Hematopoietic multipotent progenitor cell treated with erythropoietin and hydrocortisone succinate and interleukin-3 and kit ligand, for 17 days (in vitro differentiated cells): ENCODE data around the gene FGFBP3.
"Not testable (repeated sequence)": the region's sequence is repeated elsewhere in the genome, so short reads cannot be mapped to it uniquely, and the experiment has no call there.

Experiments used
- DNase-seq: peaks from one replicate; pipeline ENCODE4 v3.0.0-alpha.2; 2015; ENCODE audit warnings: low spot score

FGFBP3 gene

DNA sequence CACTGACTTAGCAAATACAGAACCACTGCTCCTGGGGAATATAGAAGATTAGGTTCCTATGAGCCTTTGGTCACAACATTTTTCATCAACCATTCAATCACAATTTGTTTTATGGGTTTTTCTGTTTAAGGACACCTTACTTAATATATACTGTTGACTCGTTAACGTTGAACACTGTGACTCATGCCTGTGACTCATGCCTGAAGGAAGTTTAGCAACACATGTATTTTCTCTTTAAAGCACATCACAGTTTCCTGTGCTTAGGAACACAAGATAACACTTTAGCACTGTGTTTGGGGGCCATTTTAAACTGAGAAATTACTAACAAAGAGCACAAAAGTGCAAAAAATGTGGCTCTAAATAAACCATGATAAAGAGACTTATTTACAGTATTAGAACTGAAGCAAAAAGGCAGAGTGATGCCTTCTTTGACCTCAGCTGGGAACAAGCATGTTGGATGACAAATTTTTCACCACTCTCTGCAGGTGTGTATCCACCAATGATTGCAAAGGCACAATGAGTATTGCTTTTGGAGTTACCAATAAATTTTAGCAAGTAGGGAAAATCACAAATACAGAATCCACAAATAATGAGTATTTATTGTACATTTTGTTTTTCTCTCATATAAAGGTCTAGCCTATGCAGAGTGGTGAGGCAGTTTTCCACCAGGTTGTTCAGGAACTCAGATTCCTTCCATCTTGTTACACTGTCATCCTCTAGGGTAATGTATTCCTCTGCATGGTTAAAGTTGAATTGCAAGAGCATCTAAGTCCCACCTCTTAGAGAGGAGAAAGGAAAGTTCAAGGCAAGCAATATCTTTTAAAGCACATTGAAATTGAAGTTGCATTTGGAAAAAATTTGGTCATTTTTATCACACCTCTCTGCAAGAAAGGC, 7.3 kb downstream of the FGFBP3 start:
- DNase-seq: peak; percentile 20

DNA sequence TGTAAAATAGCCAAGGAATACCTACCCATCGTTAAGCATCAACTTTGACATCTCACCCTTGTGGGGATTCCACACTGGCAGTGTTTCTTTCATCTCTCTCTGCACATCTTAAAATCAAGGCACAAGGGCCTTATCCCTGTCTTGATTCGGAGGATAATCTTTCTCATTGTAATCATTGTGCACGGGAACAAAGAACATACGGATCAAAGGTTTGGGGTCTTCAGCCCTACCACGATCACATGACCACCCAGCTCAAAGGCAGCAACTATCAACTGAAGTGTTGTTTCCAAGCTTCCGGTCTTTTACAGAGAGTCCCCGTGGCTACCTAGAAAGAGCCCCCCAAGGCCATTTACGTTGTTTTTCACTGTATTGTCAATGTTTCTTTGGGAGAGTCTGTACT, 11.9 kb downstream of the FGFBP3 start:
- no peak for DNase-seq

DNA sequence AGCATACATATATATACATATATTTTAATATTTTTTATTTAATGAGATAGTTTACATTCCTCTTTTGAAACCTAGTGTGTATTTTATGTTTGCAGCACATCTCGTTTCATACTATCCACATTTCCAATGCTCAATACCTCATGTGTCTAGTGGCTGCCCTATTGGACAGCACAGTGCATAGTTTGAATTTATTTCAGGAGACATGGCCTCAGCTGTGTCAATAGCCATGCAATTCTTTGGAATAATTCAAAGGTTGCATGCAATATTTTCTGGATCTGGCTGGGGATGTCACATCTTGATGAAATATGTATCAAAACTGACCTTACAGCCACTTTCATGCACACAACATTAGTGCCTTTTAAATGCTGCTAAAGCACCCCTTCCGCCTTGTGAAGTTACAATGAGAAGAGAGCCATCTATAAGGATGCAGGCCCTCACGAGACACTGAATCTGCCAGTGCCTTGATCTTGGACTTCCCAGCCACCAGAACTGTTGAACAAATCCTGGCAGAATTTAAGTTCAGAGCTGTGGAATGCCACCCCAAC, 13.0 kb downstream of the FGFBP3 start:
- DNase-seq: no peak

DNA sequence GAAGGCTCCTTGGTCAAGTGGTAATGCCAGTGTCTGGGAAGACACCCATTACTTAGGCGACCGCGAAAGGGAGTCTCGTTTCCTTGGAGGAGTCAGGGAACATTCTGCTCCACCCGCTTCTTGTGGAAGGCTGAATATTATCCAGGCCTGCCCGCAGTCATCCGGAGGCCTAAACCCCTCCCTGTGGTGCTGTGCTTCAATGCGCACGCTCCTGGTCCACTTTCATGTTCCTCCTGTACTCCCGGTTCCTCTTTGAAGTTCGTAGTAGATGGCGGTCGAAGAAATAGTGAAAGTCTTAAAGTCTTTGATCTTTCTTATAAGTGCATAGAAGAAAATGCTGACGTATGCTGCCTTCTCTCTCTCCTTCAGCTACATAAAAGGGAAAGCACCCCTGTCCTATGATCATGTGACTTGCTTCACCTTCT, 15.0 kb downstream of the FGFBP3 start:
- not testable (repeated sequence) for DNase-seq

DNA sequence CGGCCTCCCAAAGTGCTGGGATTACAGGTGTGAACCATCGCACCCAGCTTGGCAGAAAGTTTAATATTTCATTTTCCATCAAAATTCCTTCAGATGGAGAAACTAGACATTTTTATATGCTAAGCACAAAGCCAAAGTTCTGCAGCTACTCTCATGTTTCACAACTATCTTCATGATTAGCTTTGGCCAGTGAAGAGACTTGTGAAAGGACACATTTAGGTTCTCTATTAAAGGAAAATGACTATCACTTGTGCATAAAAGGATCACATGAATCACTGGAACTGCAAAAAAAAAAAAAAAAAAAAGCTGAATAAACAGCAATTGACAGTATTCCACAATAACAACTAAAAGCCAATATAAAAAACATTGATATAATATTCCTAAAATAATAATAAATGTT, 16.2 kb downstream of the FGFBP3 start:
- no peak for DNase-seq

DNA sequence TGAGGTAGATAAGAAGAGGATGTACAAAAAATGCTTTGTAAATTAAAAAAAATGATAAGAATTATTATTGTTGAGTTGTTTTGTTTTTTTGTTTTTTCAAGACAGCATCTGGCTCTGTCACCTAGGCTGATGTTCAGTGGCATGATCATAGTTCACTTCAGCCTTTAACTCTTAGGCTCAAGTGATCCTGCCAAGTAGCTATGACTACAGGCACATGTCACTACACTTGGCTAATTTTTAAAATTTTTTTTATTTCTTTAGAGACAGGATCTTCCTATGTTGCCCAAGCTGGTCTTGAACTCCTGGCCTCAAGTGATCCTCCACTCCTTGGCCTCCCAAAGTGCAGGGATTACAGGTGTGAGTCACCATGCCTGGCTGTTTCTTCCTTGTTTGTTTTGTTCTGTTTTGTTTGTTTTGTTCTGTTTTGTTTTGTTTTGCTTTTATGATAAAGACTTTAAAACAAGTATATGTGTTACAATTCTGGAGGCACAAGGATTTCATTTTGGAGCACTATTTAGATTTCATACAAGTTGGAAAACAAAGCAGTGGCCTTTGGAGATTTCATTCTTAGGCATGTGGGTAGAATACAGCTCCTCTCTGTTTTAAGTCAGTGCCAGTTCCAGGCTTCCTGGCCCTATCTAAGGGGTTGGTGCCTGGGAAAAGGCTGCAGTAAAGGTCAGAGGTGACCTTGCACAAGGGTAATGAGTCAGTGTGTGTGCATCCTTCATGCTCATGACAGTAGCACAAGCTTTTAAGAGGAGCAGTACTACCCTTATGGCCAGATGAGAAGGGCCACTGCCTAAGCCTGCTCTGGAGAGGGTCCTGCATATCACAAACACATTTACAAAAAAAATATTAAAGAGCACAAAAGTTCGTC, 17.9 kb downstream of the FGFBP3 start:
- DNase-seq: no peak

DNA sequence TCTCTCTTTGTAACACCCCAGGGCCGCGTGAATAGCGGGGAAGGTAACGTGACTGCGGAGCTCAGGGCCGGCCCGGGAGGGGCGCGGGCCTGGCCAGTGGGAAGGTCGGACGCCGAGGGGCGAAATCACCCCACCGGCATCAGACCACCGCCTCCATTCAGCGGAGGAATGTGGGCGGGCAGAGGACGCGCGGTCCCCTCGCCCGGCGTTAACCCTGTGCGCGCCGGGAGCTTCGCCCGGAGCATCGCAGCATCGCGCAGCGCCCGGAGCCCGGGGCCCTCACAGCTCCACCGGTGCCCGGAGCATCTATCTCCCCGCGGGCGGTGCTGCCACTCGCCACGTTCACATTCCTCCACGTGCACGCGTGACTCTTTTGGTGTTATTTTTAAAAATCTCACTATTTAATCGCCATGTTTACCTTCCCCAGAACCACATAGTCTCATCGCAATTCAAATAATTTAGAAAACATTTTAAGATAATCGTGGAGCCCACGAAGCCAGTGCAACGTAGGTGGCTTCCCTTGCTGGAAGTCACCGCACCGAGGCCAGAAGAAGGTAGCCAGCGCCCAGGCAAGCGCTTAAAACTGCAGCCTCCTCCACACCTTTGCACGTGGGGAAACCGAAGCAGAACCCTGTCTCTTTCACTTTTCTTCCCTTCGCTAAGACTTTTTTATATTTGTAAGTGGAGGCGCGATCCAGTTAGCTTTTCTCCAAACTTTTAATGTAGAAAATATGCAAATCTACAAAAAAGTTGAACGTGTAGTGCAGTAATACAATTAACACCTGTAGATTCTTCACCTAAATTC, 21.8 kb downstream of the FGFBP3 start:
- DNase-seq: no peak

DNA sequence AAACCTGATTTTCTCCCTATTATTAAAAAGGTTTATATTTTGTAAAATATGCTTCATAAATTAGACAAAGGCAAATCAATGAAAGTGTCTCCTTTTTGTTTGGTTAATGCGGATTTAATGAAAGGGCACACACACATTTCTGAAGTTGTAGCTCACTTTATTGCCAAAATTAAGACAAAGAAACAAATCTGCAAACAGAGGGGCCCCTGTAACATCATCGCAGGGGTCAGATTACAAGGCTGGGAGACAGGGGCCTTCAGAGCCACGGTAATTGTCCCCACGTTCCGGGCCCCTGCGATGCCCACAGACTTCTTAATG, 22.4 kb downstream of the FGFBP3 start:
- no peak for DNase-seq

DNA sequence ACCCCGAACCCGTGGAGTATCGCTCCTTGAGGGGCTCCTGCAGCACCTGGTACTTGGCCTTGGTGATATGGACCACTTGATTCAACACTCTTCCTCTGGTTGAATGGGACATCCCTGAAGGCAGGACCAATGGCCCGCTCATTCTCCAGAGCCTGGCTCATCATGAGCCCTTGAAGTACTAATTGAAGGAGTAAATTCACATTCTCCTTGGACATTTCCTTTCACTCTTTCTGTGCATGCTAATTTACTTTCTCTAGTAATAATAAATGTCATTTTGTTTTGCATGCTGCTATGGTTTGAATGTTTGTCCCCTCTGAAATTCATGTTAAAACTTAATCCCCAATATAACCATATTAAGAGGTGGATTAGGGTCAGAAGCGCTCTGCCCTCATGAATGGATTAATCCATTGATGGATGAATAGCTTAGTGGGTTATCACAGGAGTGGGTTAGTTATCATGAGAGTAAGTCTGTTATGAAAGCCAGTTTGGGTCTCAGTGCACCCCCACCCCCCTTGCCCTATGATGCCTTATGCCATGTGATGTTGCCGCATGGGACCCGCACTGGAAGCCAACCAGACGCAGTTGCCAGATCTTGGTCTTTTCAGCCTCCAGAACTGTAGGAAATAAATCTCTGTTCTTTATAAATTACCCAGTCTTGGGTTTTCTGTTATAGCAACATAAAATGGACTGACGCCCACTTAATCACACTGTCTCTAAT, 23.8 kb downstream of the FGFBP3 start:
- no peak for DNase-seq

DNA sequence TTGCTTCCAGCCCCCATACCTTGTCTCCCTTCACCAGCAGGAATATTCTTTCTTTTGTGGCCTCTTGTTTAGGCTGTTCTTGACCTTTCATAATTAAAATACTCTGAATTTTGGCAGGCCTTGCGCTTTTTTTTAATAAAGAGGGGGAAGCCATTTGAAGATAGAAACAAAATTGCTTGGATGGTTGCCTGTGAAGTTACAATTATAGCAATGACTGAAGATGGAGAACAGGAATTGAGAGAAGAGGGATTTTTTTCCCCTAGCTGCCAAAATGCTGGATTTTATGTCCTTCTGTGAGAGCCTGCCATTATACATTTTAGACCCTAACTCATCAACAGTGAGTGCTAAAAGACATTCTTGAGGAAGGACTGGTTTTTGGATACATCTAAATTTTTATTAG, 24.8 kb downstream of the FGFBP3 start:
- no peak for DNase-seq

DNA sequence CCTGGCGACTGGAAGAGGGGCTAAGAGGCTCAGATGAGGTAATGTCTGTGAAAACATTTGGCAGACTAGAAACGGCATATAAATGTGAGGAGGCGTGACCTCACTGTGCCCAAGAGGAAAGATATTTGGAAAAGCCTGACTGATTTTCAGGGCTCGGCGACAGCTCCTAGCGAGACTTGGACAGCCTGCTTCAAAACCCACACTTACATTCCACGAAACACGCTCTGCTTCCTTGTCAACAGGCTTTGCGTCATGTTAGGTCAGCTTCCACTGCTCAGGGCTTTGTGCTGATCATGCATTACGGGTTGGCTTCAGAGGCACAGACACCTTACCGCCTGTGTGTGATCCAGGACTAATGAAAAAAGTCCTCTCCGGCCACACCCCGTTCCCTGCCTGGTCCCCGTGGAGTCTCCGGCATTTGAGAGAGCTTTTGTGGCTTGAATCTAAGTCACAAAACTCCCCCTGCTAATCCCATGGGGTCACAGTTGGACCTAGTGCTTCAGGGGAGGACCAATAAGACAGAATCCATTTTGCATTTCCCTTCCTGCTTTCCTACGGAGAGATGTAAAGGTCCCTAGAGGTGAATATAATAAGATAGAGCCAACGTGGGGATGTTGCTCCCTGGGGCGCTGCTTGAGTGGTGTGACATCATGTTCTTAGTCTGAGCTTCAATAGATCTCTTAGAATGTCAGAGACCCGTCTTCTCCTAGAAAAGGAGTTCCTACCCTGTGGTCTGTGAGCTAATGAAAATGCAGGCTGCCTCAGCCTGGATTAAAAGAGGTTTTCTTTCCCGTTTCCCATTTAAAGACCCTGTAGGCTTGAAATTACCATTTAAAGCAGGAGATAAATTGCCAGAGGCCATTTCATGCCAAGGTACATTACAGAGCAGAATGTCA, 25.5 kb downstream of the FGFBP3 start:
- DNase-seq: no peak

DNA sequence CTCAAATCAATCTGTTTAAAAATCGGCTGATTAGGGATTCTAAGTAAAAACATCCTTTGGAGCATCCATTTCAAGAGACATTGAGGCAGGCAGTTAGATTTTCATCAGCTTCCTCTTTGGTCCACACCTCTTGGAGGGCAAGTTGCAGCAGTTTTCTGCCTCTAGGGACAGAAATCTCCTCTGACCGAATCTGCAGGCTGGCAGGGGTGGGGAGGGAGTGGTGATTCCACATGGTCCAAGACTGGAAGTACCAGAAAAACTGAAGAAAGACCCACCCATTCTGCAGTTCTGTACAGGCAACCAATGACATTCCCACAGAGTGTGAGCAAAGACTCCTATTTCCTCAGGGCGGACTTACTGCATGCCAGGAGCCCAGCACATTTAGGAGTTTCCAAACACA, 29.0 kb downstream of the FGFBP3 start:
- no peak for DNase-seq

DNA sequence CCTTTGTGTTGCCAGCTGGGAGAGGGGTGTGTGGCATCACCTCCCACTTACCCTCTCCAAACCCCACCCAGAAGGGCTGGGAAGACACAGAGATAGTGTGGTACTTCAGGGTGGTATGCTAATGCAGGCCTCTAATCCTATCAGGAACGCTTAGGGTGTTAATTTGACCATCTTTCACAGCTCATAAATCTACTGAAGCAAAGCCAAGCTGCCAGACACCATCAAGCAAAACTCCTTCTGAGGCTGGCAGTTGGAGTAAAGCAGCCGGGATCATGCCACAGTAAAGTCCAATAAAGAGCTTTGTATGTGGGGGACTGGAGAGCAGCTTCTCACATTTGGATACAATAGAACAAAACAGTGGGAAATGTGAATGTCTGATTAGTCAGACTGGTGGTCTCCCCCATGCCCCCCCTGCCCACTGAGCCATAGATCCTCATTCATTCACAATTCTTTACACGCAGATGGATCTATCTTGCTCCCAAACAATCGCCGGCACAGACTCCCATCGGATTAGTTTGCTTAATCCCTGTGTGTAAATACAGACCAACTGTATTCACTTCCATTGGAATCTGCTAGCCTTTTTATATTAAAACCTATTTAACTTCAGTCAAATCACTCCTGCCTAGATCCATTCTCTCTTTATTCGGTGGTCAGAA, 29.6 kb downstream of the FGFBP3 start:
- DNase-seq: no peak

DNA sequence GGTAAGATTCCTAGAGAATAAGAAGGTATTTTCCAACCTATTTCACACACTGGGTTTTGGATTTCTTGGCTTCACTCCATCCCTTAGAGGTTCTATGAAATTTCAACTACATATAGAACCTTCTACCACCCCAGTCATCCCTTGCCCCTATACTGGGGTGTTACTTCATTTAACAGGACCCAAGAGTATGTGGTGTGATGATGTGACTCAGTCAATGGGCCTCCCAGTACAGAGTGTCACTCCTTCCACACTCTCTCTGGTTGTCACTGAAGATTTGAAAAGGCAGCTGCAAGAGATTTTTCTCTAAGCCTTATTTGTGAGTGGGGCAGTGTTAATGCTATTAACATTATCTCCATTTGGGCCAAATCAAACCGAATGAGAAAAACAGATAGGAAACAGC, 33.5 kb downstream of the FGFBP3 start:
- no peak for DNase-seq

DNA sequence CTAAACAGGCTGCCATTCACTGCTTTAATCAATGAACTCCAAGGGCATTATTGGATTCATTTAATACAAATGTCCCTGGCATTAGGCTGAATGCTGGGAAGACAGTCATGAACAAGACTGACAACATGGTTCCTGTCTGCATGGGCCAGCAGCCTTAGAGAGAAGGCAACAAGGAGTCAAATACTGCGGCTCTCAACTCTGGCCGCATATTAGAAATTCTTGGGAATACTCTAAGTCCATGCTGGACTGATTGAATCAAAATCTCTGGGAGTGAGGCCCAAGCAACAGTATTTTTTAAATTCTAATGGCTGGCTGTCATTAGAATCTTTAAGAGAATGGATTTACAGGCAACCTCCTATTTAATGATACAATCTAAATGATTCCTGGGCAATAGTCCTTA, 34.1 kb downstream of the FGFBP3 start:
- no peak for DNase-seq

DNA sequence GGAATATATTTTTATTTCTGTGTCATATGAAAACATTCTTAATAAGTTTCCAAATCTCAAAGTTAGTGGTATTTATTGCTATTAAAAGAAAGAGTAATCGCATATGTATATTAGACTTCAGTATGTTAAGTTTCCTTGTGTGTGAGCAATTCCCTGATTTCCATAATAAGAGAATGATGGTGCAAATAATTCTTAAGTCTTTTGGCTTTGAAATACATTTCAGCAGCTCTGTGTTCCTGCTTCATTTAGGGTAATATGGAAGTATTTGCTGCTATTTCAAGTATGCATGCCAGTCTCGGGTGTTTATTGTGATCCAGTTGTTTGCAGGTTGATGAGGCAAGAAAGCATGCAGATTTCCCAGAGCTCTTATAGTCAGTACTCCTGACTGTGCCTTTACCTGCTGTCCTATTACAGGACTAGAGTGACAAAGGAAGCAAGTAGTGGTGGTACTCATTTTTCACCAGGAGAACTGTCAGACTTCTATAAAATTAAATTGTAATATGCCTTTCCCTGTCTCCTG, 43.7 kb downstream of the FGFBP3 start:
- no peak for DNase-seq

DNA sequence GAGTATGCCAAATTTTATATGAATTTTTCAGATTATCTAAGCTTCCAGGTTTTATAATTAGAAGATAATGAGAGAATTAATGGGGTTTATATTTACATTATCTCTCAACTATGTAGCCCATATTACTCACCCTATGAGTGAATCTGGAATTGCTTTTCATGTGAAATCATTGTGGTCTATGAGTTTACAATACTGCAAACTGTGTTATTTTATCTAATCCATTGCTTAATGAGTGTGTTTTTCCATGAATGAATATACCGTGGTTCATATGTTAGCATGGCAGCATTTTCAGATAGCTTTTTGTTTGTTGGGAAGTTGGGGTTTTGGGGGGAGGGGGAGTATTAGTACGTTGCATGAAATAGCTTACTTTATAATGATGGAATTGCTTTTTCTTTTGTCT, 44.5 kb downstream of the FGFBP3 start:
- no peak for DNase-seq

DNA sequence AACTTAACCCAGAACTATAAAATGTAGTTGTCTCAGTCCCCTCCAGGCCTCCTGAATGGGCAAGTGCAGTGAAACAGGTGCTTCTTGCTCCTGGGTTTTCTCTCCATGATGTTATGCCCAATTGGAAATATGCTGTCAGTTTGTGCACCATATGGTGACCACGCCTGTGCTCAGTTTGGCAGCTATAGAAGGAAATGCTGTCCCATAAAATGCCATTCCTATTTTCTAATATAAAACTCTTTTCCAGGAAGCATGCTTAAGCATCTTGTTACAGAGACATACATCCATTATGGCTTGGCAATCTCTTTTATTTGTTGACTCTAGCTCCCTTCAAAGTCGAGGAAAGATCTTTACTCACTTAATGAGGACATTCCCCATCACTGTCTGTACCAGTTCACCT, 45.2 kb downstream of the FGFBP3 start:
- DNase-seq: no peak

DNA sequence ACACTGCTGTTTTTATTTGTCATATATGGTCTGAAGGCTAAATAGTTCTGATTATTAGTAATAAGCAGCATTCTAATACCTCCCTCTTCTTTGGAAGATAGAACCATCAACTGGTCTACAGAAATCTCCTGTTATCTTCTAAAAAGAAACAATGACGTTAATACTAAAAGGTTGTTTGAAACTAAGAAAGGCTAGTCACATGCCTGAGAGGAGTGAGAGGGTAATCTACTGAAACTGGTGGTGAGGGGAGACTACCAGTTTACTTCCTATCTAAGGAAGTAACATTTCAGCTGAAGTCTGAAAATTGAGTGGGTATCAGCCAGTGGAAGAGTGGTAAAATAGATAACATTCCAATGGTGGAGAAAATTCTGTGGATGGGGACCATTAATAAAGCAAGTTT, 48.4 kb downstream of the FGFBP3 start:
- no peak for DNase-seq

DNA sequence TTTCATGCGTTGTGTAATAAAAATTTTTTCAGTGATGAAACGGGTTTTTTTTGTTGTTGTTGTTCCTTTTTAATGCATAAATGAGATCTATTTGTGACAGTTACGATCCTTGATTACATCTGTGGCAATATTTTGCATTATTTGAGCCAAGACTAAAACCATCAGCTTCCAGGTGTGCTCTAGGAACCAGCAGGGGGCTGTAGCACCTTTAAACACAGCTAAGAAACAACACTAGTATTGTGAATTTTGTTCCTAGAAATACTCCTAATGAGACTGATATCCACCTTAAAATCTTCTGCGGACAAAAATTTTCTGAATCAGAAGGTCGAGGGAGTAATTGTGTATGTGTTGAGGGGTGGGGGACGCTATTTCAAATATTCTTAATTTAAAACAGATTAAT, 52.6 kb downstream of the FGFBP3 start:
- DNase-seq: no peak
